ENCODE measurements around the gene CYP11A1.
"Not testable (repeated sequence)": the region's sequence is repeated elsewhere in the genome, so short reads cannot be mapped to it uniquely, and the experiment has no call there.

CYP11A1 gene

DNA sequence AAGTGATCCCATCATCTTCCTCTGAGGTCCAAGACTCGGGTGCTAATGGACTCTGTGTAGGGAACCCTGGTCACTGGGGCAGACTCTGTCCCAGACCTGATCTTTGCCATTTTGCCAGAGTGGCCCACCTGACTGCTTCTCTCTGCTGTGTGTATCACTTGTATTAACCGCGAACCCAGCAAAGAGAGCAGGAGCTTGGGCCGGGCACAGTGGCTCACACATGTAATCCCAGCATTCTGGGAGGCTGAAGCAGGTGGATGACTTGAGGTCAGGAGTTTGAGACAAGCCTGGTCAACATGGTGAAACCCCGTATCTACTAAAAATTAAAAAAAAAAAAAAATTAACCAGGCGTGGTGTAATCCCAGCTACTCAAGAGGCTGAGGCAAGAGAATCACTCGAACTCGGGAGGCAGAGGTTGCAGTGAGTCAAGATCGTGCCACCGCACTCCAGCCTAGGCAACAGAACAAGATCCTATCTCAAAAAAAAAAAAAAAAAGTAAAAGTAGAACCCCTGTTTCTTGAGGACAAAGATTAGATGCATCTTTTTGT, 32.9 kb upstream of the CYP11A1 start:
- DNase-seq: no peak

DNA sequence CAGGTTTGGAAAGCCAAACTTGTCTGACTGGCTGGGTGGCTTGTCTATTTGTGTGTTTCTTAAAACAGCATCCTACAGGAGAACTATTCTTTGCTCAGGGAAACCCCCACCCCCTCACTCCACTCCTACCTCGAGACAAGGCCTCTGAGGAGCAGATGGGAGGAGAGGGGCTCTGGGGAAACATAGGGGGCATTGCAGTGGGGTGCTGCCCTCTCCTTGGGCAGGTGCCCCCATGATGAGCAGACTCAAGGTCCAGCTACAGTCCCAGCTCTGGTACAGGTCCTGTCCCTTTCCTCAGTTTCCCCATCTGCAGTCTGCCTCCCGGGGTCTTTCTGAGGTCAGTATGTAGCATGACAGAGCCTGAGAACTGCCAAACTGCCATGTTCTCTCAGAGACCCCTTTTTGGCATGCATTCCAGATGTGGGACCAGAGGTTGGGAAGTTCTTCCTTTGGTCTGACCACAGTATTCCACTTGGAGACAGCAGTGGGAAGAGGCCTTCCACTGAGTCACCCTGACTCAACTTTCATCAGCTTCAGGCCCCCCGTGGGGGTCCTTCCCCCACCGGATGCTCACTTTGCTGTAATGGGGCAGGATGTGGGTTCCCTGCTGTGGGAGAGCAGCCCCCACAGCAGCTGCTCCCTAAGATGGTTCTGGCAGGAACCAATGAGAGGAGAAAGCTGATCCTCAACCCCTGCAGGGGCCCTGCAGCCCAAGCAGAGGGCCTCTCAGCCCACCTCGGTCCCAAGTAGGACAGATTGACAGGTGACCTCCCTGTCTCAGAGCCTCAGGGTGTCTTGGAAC, 32.3 kb upstream of the CYP11A1 start:
- no peak for DNase-seq

DNA sequence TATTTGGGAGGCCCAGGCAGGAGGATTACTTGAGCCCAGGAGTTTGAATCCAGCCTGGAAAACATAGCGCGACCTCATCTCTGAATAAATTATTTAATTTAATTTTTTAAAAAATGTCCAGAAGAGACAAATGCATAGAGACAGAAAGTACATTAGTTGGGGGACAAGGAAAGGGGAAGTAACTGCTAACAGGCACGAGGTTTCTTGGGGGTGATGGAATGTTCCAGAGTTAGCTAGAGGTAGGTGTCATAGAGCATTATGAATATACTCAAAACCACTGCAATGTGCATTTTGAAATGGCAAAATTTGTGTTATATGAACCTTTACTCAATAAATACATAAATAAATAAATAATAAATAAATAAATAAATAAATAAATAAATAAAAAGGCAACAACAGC, 31.7 kb upstream of the CYP11A1 start:
- DNase-seq: no peak

DNA sequence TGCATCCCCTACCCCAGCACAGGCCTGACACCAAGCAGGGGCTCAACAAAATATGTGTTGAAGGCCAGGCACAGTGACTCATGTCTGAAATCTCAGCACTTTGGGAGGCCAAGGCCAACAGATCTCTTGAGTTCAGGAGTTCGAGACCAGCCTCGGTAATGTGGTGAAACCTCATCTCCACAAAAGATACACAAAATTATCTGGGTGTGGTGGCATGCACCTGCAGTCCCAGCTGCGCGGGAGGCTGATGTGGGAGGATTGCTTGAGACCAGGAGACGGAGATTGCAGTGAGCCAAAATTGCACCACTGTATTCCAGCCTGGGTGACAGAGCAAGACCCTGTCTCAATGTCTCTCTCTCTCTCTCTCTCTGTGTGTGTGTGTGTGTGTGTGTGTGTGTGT, 30.7 kb upstream of the CYP11A1 start:
- DNase-seq: no peak

DNA sequence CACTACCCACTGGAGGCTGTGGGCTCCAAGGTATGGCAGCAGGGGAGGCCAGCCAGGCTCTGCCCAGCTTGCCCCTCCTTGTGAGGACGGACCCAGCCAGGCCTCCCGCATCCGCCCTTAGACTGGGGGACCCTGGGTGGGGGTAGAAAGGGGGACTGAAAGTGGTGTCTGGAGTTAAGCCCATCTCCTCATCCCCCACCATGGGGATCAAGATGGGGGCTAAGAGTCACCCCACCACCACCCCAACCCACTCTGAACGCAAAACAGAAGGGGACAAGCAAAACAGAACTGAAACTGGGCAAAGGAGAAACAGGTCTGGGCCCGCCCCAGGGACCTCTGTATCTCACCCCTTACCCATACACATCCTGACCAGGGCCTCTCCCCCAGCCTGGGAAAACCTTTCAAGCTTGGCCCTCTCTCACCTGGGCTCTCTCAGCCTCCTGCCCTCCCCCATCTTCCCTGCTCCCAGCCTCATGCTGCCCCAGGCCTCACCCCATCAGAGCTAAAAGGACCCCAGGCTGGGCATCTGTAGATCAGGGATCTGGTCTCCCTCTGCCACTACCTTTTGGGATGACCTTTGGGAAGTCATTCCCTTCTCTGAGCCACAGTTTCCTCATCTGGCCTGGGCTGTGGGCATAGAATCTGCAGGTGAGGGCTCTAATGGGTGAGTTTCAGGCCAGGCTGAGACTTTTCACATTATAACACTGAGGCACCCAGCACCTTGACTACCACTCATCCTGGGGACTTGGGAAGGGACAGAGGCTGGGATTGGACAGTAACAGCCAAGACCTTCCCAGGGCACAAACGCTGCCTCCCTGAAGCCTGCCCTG, 30.0 kb upstream of the CYP11A1 start:
- DNase-seq: no peak

DNA sequence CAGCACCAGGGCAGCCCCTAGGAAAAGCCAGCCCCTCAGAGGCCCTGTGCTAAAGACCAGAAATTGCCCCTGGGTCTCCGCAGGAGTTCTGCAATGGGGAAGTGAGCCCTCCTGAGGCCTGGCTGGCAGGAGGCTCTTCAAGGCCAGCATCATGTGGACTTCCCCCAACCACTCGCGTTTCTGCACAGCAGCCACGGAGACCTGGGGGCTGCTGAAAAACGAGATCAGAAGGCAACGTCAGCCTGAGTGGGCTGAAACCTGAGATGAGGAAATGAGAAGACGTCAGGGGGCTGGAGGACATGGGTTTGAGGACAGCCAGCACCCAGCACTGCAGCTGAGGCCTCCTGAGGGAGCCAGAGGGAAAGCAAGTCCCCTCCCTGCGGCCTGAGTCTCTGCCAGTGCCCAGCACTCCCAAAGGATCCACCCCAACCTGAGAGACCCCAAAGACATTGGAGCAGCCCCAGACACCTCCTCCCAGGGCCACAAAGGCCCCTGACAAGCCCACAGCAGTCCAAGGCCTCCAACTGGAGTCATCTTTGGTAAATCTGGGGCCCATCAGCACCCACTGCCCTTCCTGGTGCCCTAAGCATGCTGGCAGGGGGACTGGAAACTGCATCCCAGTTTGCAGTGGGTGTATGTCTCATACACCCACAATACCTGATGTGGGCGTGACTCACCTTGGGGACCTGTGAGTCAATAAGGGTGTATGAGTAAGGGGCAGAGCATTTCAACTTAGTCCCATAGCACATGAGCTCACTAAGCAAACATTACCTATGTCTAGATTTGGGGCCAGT, 29.2 kb upstream of the CYP11A1 start:
- DNase-seq: peak; percentile 14

DNA sequence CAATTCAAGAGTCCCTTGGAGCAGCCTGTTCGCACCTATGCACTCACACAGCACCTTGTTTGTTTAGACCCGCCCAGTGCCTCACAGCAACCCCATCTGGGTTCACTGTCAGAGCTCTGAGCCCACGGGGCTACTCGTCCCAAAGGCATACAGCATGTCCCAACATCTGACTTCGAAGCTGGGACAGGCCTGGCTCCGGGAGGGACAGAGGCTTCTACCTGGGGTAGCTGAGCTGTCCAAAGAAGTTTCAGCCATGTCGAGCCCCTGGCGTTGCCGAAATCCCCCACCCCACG, 28.6 kb upstream of the CYP11A1 start:
- DNase-seq: no peak

DNA sequence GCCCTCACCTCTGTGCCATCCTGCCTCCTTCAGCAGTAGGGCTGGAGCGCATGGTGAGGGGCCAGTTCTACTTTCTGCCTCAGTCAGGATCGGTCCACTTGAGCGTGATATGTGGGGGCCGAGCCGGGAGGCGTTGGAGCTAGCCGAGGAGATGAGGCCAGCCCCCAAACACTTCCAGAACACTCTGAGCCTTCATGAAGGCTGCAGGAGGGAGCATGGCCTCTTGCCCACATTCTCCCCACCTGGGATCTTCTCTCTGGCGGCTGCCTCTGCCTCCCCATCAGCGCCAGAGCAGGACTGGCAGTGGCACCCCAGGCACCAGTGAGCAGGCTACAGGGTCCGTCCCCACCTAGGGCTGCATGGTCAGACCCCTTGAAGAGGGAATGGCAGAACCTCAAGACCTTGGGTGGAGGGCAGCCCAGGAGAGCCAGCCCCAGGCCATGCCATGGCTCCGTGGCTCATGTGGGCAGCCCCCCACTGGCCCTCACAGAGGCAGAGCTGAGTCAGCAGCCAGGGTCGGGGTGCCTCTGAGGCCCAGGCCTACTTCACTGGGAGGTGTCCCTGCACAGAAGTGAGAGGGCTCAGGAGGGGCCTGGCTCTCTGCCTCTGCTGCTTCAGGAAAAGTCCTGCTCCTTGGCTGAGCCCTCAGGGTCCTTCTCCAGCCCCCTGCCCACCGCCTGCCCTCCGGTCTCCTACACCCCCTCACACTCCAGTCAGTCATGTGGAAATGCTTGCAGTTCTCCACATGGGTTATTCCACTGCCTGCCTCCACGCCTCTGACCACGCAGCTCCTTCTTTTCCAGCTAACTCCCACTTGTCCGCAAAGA, 28.1 kb upstream of the CYP11A1 start:
- no peak for DNase-seq

DNA sequence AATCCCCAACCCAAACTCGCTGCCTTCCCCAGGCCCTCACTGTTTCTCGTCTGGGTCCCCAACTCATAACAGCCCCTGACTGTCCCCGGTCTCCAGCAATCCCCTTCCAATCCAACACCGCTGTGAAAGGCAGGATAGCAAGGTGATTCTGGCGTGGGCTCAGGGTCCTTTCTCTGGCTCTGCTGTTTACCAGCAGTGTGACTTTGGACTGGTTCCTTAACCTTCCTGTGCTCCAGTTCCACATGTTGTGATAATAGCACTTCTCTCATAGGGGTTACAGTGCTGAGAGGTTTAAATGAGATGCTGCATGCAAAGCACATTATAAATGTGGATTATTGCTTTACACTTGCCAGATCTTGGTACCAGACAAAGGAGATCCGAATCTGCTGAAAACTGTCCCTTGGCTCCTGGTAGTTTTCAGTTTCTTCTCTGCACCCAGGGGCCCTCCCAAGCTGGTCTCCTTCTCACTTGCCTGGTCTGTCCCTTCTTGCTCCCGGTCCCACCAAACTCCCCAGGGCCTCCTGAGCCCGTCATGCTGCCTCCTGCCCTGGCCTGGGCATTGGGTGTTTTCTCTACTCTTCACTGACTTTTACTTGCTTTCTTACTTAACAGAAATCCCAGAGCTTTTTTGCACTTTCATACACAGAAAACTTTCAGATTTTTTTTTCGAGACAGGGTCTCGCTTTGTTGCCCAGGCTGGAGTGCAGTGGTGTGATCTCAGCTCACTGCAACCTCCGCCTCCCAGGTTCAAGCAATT, 26.8 kb upstream of the CYP11A1 start:
- DNase-seq: no peak

DNA sequence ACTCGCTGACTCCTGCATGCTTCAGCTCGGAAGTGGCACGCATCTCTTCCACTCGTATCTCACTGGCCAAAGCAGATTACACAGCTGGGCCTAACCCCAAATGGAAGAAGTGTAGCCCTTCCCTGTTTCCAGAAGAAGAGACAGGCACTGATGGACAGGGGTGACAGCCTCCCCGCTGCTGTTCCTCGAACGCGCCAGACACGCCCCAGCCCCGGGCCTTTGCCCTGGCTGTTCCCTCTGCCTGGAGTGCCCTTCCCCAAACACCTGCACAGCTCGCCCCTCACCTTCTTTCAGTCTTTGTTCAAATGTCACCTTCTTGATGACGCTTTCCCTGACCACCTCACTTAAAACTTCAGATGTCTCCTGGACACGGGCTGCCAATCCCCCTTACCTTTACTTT, 26.0 kb upstream of the CYP11A1 start:
- no peak for DNase-seq

DNA sequence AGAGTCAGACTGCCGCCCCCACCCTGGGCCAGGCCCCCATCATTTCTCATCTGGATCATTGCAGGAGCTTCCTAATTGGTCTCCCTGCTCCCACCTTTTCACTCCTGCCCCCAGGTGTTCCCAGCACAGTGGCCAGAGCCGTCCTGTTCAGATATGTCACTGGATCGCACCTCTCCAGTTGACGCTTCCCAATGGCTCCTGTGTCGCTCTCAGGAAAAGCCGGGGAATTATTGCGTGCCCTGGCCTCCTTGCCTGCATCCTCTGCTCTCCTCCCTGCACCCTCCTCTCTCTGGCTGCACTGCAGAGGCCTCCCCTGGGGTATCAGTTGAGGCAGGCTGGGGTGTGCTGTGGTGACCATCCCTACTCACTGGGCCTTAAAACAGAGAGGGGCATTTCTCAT, 25.5 kb upstream of the CYP11A1 start:
- no peak for DNase-seq

DNA sequence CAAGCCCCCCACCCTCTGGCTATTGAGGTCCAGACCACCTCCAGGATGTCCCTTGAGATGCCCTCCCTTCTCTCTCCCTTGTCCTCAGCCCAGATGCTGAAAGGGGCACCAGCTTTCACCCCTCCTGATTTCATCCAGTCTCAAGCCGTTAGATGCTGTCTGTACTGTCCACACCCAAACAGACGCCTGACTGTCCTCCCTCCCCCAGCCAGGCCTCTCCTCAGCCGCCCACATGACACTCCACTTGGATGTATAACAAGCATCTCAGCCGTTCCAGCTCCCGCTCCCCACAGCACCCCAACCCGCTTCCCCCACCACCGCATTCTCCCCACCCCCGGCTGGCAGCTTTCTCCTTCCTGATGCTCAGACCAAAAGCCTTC, 25.0 kb upstream of the CYP11A1 start:
- no peak for DNase-seq

DNA sequence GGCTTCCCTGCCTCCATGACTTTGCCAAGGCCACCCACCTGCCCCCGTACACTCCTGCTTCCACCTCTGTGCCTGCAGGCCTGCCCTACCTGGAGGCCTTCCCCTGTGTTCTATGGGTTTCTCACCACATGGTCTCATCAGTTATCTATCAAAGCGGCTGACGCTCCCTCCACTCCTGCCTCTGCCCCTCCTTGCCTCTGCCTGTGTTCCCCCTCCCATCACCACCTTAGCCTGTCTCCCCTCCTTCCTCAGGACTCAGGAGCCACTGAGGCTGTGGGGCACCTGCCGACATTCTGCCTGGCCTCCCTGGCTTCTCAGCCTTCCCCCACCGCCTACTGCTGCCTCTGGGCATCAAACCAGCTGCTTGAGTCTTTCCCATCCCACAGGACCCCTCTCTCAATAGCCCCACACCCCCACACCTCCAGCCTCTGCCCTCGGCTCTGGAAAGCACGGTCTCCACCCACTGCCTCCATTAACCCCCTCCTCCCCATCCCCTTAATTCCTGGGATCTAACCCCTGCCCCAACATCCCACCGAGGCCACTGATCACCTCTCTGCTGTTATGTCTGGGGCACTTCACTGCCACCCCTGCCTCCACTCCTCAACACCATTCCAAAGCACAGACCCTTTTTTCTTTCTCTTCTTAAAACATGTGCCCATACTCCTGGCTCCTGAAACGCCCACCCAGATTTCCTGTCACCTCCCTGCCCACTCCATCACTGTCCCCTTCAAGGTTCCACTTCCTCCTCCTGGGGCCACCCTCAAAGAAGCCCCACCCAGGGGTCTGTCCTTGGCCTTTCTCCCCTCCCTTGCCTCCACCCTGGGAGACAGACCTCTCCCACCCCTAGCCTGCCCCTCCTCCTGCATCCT, 24.4 kb upstream of the CYP11A1 start:
- DNase-seq: no peak

DNA sequence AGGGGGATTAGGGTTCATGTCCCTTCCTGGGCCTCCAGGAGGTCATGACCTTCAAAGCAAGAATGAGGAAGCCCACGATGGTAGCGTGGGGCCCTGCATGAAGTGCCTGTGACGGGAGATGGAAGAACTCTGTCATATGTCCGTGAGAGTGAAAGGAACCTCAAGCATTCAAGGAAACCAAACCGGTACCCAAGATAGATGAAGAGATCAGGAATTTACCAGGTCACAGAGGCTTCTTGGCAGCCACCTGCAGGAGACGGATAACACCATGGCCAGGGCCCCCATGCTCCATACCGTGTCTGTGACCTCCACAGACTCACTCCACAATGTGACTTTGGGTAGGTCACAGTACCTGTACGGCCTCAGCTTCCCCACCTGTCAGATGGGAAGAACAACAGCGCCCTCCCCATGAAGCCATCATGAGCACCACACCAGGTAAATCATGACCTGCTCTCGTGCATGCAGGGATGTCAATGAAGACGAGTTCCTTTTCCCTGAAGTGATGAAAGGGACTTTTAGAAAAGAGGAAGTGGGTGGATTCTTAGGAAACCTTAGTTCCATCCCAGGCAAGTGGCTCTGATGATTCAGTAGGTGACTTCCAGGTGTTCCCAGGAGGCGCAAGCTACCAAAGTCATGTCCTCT, 23.3 kb upstream of the CYP11A1 start:
- no peak for DNase-seq

DNA sequence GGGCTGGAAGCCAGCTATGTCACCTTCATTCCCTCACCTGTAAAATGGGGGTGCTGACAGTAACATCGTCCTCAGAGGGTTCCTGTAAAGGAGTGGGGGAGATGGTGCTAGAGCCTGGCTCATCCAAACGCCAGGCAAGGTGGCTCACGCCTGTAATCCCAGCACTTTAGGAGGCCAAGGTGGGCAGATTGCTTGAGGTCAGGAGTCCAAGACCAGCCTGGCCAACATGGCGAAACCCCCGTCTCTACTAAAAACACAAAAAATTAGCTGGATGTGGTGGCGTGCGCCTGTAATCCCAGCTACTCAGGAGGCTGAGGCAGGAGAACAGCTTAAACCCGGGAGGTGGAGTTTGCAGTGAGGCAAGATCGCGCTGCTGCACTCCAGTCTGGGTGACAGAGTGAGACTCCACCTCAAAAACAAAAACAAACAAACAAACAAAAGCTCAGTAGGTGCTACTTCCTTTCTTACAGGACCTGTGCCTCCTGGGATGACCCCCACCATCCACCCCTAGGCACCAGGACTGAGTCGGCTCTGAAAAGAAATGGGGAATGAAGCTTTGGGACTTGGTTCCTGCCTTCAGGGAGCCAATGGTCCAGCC, 22.7 kb upstream of the CYP11A1 start:
- not testable (repeated sequence) for DNase-seq

DNA sequence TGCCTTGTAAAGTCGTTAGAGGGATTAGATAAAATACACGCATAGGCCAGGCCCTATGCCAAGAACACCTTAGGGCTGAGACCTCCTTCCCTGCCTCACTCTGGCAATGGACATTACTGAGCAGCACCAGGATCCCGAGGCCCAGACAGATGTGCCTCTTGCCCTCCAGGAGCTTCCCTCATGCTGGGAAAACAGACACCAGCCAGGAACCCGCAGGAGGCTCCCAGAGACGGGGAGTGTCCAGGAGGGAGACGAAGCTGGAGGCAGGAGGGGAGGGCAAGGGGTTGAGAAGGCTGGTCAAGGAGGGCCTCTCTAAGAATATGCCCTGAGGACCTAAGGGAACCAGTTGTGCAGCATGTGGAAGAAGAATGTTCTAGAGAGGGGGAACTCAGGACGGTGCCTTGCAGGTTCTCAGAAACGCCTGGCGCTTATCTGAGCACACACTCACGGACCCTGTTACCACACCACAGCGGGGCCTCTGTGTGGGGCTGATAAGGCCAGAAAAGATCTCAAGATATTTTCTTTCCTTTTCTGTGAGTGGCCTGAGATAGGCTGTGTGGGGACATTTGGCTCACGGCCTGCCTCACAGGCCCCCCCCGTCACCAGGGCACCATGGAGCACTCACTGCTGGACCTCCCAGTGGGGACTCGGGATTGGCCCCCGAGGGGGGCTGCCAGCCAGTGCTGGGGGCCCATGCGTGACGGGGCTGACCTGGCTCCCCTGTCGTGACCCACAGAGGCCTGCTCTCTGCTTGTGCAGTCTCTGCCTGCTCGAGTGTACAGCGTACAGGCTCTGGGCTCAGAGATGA, 22.0 kb upstream of the CYP11A1 start:
- DNase-seq: no peak

DNA sequence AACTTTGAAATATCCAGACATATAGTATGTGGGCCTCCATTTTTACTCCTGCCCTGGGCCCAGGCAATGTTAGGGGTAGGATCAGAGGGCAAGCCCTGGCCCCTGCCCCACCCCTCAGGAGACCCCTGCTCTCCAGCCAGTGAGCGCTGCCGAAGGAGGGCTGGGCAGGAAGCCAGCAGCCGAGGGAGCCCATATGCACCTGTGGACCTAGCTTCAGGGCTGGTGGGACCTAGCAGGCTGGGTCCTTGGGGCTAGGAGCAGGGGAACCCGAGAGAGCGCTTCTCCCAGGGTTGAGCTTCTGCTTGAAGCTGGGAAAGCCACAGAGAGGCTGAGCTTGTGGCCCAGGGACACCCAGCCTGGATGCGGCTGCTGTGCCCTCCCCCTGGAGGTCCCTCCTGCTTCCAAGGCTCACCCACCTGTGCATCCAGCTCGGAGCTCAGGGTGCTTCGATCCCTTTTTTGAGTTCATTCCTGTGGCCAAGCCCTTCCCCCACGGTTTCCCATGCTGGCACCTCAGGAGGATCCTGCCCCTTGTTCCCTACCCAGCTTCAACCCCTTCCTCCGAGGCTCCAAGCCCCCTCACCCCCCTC, 21.0 kb upstream of the CYP11A1 start:
- no peak for DNase-seq

DNA sequence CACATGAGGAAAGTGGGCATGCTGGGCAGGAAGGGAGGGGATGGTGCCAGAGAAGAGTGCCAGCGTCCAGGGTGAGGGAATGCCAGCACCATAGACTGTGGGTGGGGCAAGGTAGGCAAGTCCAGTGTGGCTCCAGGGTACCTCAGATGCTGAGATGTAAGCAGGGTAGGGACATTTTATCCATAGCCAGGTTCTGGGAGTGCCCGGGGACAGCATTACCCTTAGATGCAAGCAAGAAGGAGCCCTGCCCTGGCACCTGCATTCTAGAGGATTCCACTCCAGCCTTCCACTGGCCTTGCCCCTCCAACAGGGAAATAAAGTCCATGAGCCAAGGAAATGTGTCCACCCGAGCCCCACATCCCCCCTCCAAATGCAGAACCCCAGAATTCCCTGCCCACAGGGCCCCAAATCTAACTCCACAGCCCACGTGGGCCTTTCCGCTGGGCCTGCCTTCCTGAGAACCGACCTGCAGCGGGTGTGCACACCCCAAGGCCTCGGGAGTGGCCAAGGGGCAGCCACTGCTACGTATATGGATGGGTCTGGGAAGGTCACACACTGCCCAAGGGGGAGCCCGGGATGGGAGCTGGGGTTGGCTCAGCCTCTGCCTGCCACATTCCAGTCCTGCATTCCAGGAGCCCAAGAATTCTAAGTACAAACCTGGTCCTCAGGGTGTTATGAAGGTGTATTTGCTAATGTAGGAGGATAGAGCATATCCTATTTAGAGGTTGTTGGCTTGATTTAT, 20.3 kb upstream of the CYP11A1 start:
- DNase-seq: no peak

Measured in activated CD4-positive, alpha-beta T cell treated with anti-CD3 and anti-CD28 coated beads for 1 hour (primary cell).